HEK293 (cell line): ENCODE measurements around the gene FAM181B.

Source experiments
- CTCF ChIA-PET: fragments of 350-600 bp; formaldehyde crosslinking; extraction: SDS; loops from one replicate; lab custom pipeline; 2021; ENCODE audit warnings: antibody characterized with exemption; lab: Yijun Ruan, JAX
- POLR2A ChIA-PET: fragments of 300-600 bp; formaldehyde crosslinking; extraction: SDS; loops from one replicate; lab custom pipeline; 2020; ENCODE audit warnings: antibody characterized with exemption, inconsistent platforms; lab: Yijun Ruan, JAX
- H3K27ac ChIP-seq: fragments of 200-500 bp; sonication (Bioruptor generic); 2 replicates; pipeline ENCODE4 v1.5.1; 2014; ENCODE audit warnings: low read depth, low read length, control low read depth, inconsistent platforms; ENCODE audit errors: extremely low read depth
- H3K36me3 ChIP-seq, 2 experiments: fragments of 200-500 bp in 1 of 2; sonication (Bioruptor generic) in 1 of 2; 1 replicate in 1 of 2; 2 replicates in 1 of 2; pipeline ENCODE4 v1.5.1; 2014 to 2017; ENCODE audit warnings: inconsistent platforms in 2 of 2, low read length in 2 of 2; ENCODE audit not compliant: control insufficient read depth in 2 of 2, insufficient read depth in 1 of 2
- H3K4me1 ChIP-seq: fragments of 200-500 bp; sonication (Bioruptor generic); 2 replicates; pipeline ENCODE4 v1.5.1; 2014; ENCODE audit warnings: mild to moderate bottlenecking, low read length, inconsistent platforms; ENCODE audit not compliant: control insufficient read depth, insufficient read depth
- H3K4me3 ChIP-seq: 2 replicates; pipeline ENCODE4 v1.5.1; 2011; ENCODE audit warnings: low read depth, mild to moderate bottlenecking, control low read depth, low read length, moderate library complexity
- H3K9me3 ChIP-seq: fragments of 200-500 bp; sonication (Bioruptor generic); 2 replicates; pipeline ENCODE4 v1.5.1; 2014; ENCODE audit warnings: low read depth, low read length, inconsistent platforms; ENCODE audit not compliant: control insufficient read depth, insufficient read depth
- BCL11A ChIP-seq: fragments of 450-650 bp; formaldehyde crosslinking; IDR thresholded peaks from 2 replicates; pipeline ENCODE4 v1.5.1; 2016; ENCODE audit warnings: low read depth, missing biosample characterization, missing genetic modification characterization
- EGR2 ChIP-seq: fragments of 450-650 bp; formaldehyde crosslinking; IDR thresholded peaks from 2 replicates; pipeline ENCODE4 v1.5.1; 2016; ENCODE audit warnings: low read depth, missing biosample characterization, missing genetic modification characterization
- HOXC10 ChIP-seq: sonication (generic); formaldehyde crosslinking; IDR thresholded peaks from 2 replicates; pipeline ENCODE4 v1.8.1; 2023; ENCODE audit warnings: mild to moderate bottlenecking, missing genetic modification reagents
- OSR2 ChIP-seq: fragments of 450-650 bp; formaldehyde crosslinking; IDR thresholded peaks from 2 replicates; pipeline ENCODE4 v1.5.1; 2016; ENCODE audit warnings: missing biosample characterization, missing genetic modification characterization
- OVOL3 ChIP-seq: fragments of 450-650 bp; formaldehyde crosslinking; IDR thresholded peaks from 2 replicates; pipeline ENCODE4 v1.5.1; 2016; ENCODE audit warnings: missing biosample characterization, missing genetic modification characterization
- PBX3 ChIP-seq: sonication (generic); formaldehyde crosslinking; IDR thresholded peaks from 2 replicates; pipeline ENCODE4 v1.8.1; 2022; ENCODE audit warnings: mild to moderate bottlenecking, moderate library complexity, missing genetic modification reagents
- SALL2 ChIP-seq: fragments of 450-650 bp; formaldehyde crosslinking; IDR thresholded peaks from 2 replicates; pipeline ENCODE4 v1.5.0; 2017; ENCODE audit warnings: missing biosample characterization, mild to moderate bottlenecking, missing genetic modification characterization, borderline replicate concordance
- ZBTB11 ChIP-seq: fragments of 450-650 bp; formaldehyde crosslinking; conservative IDR thresholded peaks from 2 replicates; pipeline ENCODE4 v1.5.1; 2016; ENCODE audit warnings: low read depth, missing biosample characterization, missing genetic modification characterization
- ZBTB17 ChIP-seq: fragments of 450-650 bp; formaldehyde crosslinking; IDR thresholded peaks from 2 replicates; pipeline ENCODE4 v1.5.1; 2016; ENCODE audit warnings: missing biosample characterization, missing genetic modification characterization
- ZNF10 ChIP-seq: fragments of 450-650 bp; formaldehyde crosslinking; IDR thresholded peaks from 2 replicates; pipeline ENCODE4 v1.5.1; 2017; ENCODE audit warnings: missing biosample characterization, missing genetic modification characterization
- ZNF112 ChIP-seq: fragments of 450-650 bp; formaldehyde crosslinking; IDR thresholded peaks from 2 replicates; pipeline ENCODE4 v1.5.0; 2017; ENCODE audit warnings: missing biosample characterization, missing genetic modification characterization
- ZNF184 ChIP-seq: fragments of 450-650 bp; IDR thresholded peaks from 2 replicates; pipeline ENCODE4 v1.5.1; 2018; ENCODE audit warnings: missing biosample characterization, mild to moderate bottlenecking, missing genetic modification characterization
- ZNF37A ChIP-seq: fragments of 450-650 bp; IDR thresholded peaks from 2 replicates; pipeline ENCODE4 v1.5.1; 2018; ENCODE audit warnings: missing biosample characterization, missing genetic modification characterization
- ZNF449 ChIP-seq: fragments of 450-650 bp; formaldehyde crosslinking; IDR thresholded peaks from 2 replicates; pipeline ENCODE4 v1.5.1; 2017; ENCODE audit warnings: missing biosample characterization, mild to moderate bottlenecking, missing genetic modification characterization, moderate library complexity
- ZNF488 ChIP-seq: fragments of 450-650 bp; formaldehyde crosslinking; IDR thresholded peaks from 2 replicates; pipeline ENCODE4 v1.5.1; 2016; ENCODE audit warnings: missing biosample characterization, missing genetic modification characterization
- ZNF529 ChIP-seq: fragments of 450-650 bp; formaldehyde crosslinking; IDR thresholded peaks from 2 replicates; pipeline ENCODE4 v1.5.1; 2017; ENCODE audit warnings: missing genetic modification characterization, missing biosample characterization; ENCODE audit not compliant: insufficient replicate concordance
- ZNF549 ChIP-seq: fragments of 450-650 bp; IDR thresholded peaks from 2 replicates; pipeline ENCODE4 v1.5.1; 2018; ENCODE audit warnings: missing biosample characterization, missing genetic modification characterization, mild to moderate bottlenecking, inconsistent platforms, moderate library complexity
- ZNF585B ChIP-seq: fragments of 450-650 bp; formaldehyde crosslinking; IDR thresholded peaks from 2 replicates; pipeline ENCODE4 v1.5.1; 2016; ENCODE audit warnings: missing biosample characterization, missing genetic modification characterization
- ZNF610 ChIP-seq: fragments of 450-650 bp; formaldehyde crosslinking; IDR thresholded peaks from 2 replicates; pipeline ENCODE4 v1.5.1; 2016; ENCODE audit warnings: missing biosample characterization, missing genetic modification characterization, borderline replicate concordance
- ZNF621 ChIP-seq: fragments of 450-650 bp; formaldehyde crosslinking; IDR thresholded peaks from 2 replicates; pipeline ENCODE4 v1.5.1; 2017; ENCODE audit warnings: missing biosample characterization, missing genetic modification characterization
- ZNF623 ChIP-seq: fragments of 450-650 bp; formaldehyde crosslinking; IDR thresholded peaks from 2 replicates; pipeline ENCODE4 v1.5.1; 2016; ENCODE audit warnings: missing biosample characterization, missing genetic modification characterization
- ZNF654 ChIP-seq: fragments of 450-650 bp; formaldehyde crosslinking; IDR thresholded peaks from 2 replicates; pipeline ENCODE4 v1.5.1; 2016; ENCODE audit warnings: low read depth, missing biosample characterization, missing genetic modification characterization
- ZNF660 ChIP-seq: fragments of 450-650 bp; IDR thresholded peaks from 2 replicates; pipeline ENCODE4 v1.5.1; 2018; ENCODE audit warnings: missing biosample characterization, mild to moderate bottlenecking, missing genetic modification characterization
- ZNF701 ChIP-seq: fragments of 450-650 bp; formaldehyde crosslinking; IDR thresholded peaks from 2 replicates; pipeline ENCODE4 v1.5.1; 2016; ENCODE audit warnings: missing biosample characterization, missing genetic modification characterization
- ZNF843 ChIP-seq: fragments of 450-650 bp; formaldehyde crosslinking; IDR thresholded peaks from 2 replicates; pipeline ENCODE4 v1.5.1; 2016; ENCODE audit warnings: missing biosample characterization, missing genetic modification characterization
- TF ChIP-seq, protein P1 (sequence below): fragments of 450-650 bp; formaldehyde crosslinking; IDR thresholded peaks from 2 replicates; pipeline ENCODE4 v1.5.1; 2016; ENCODE audit warnings: missing biosample characterization, missing genetic modification characterization, borderline replicate concordance
- TF ChIP-seq, protein P2 (sequence below): fragments of 450-650 bp; formaldehyde crosslinking; IDR thresholded peaks from 2 replicates; pipeline ENCODE4 v1.5.1; 2016; ENCODE audit warnings: missing biosample characterization, missing genetic modification characterization

Gene FAM181B

DNA sequence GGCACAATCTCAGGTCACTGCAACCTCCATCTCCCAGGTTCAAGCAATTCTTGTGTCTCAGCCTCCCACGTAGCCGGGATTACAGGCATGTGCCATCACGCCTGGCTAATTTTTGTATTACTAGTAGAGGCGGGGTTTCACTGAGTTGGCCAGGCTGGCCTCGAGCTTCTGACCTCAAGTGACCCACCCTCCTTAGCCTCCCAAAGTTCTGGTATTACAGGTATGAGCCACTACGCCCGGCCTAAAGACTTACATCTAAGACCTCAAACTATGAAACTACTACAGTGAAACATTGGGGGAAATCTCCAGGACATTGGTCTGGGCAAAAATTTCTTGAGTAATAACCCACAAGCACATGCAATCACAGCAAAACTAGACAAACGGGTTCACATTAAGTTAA is 13.8 kb upstream of the FAM181B start:
- POLR2A ChIA-PET, result no interaction called here
- Histone ChIP-seq H3K36me3 (no peaks in the 10 kb centered on the region), H3K4me3 (no peak overlapping the region), H3K9me3 (no peaks in the 10 kb centered on the region), H3K4me1 (no peaks in the 10 kb centered on the region), H3K27ac (no peak overlapping the region)
- TF ChIP-seq ZNF585B (tag by site-specific recombination) (no peak), ZNF37A (tag by site-specific recombination) (no peak), ZNF184 (tag by site-specific recombination) (no peak), ZNF843 (tag by site-specific recombination) (no peak), OVOL3 (no peak), ZBTB17 (no peak), ZNF623 (no peak), ZNF610 (tag by site-specific recombination) (no peak), HOXC10 (CRISPR knock-in tag) (no peak), PBX3 (no peak), SALL2 (tag by site-specific recombination) (no peak), ZNF701 (tag by site-specific recombination) (no peak)
- CTCF ChIA-PET, result interaction anchor here (0.7 kb wide), 1 partner anchor 288 kb away, joined by 3 read pairs; no protein-coding TSS in a partner anchor

DNA sequence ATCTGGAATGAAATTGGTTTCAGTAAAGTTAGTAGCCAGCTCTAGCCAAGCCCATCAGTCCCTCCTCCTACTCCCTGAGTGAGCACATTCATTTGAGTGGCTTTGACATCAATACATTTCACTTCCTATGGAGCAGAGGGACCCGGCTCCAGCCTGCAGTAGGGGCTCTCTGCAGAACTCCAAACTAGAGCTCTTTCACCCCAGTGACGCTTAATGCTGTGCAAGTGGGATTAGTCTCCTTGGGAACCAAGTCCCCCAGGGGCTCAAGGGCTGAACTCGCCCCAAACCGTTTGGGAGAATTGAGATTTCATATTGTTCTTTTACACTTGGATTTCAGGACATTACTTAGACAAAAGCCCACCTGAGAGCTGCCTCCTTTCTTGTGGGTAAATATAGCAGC is 4.4 kb upstream of the FAM181B start:
- Histone ChIP-seq H3K4me3 (no peak overlapping the region), H3K27ac (no peak overlapping the region), H3K9me3 (no peaks in the 10 kb centered on the region), H3K36me3 (no peaks in the 10 kb centered on the region), H3K4me1 (no peaks in the 10 kb centered on the region)
- ChIA-PET POLR2A (interaction anchor here (1.1 kb wide), 1 partner anchor 163 kb away, joined by 3 read pairs; the partner anchor contains the start of gene DDIAS), CTCF (interaction anchor here (0.7 to 1.7 kb wide), 4 partner anchors 37 to 166 kb away, joined by 3 to 5 read pairs (median 4); no protein-coding TSS in a partner anchor)
- TF ChIP-seq ZNF10 (tag by site-specific recombination), result no peak
- TF ChIP-seq ZNF660 (tag by site-specific recombination), result no peak
- TF ChIP-seq, protein P1, sequence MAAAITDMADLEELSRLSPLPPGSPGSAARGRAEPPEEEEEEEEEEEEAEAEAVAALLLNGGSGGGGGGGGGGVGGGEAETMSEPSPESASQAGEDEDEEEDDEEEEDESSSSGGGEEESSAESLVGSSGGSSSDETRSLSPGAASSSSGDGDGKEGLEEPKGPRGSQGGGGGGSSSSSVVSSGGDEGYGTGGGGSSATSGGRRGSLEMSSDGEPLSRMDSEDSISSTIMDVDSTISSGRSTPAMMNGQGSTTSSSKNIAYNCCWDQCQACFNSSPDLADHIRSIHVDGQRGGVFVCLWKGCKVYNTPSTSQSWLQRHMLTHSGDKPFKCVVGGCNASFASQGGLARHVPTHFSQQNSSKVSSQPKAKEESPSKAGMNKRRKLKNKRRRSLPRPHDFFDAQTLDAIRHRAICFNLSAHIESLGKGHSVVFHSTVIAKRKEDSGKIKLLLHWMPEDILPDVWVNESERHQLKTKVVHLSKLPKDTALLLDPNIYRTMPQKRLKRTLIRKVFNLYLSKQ (tag by site-specific recombination), result no peak
- TF ChIP-seq ZNF112 (tag by site-specific recombination), result no peak
- TF ChIP-seq ZNF449 (tag by site-specific recombination), result no peak
- TF ChIP-seq ZNF549 (tag by site-specific recombination), result no peak
- TF ChIP-seq EGR2 (tag by site-specific recombination), result no peak
- no peak for TF ChIP-seq ZNF529 (tag by site-specific recombination)
- no peak for TF ChIP-seq ZNF621 (tag by site-specific recombination)
- TF ChIP-seq OSR2, result no peak
- no peak for TF ChIP-seq ZNF654 (tag by site-specific recombination)
- TF ChIP-seq ZNF37A (tag by site-specific recombination), result no peak
- TF ChIP-seq ZNF488 (tag by site-specific recombination), result no peak
- TF ChIP-seq, protein P2, sequence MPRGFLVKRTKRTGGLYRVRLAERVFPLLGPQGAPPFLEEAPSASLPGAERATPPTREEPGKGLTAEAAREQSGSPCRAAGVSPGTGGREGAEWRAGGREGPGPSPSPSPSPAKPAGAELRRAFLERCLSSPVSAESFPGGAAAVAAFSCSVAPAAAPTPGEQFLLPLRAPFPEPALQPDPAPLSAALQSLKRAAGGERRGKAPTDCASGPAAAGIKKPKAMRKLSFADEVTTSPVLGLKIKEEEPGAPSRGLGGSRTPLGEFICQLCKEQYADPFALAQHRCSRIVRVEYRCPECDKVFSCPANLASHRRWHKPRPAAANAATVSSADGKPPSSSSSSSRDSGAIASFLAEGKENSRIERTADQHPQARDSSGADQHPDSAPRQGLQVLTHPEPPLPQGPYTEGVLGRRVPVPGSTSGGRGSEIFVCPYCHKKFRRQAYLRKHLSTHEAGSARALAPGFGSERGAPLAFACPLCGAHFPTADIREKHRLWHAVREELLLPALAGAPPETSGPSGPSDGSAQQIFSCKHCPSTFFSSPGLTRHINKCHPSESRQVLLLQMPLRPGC, result no peak
- TF ChIP-seq ZBTB11 (tag by site-specific recombination), result no peak
- TF ChIP-seq OVOL3, result no peak
- TF ChIP-seq BCL11A (tag by site-specific recombination), result no peak
